Mesothelial cell of epicardium (in vitro differentiated cells): ENCODE measurements around the gene FAM24B. TPM values are rescaled to one million over a fixed set of nuclear protein-coding genes. Genes with fewer than 3 reads are reported as not detected.

Source experiments
- DNase-seq, 2 experiments: peaks; one replicate each; pipeline ENCODE4 v3.0.0; 2021; ENCODE audit warnings: low spot score in 2 of 2; ENCODE audit not compliant: unreplicated experiment in 2 of 2
- H3K27ac Mint-ChIP-seq: 2 replicates; pipeline ENCODE4 v1.8.0; 2021; ENCODE audit warnings: mixed read lengths
- H3K27me3 Mint-ChIP-seq: 2 replicates; pipeline ENCODE4 v1.8.0; 2021; ENCODE audit warnings: low read depth, mixed read lengths
- H3K36me3 Mint-ChIP-seq: 2 replicates; pipeline ENCODE4 v1.8.0; 2021; ENCODE audit warnings: mixed read lengths
- H3K4me1 Mint-ChIP-seq: 2 replicates; pipeline ENCODE4 v1.8.0; 2021; ENCODE audit warnings: mixed read lengths
- H3K4me3 Mint-ChIP-seq: 2 replicates; pipeline ENCODE4 v1.8.0; 2021; ENCODE audit warnings: mild to moderate bottlenecking, moderate library complexity, mixed read lengths
- H3K9me3 Mint-ChIP-seq: 2 replicates; pipeline ENCODE4 v1.8.0; 2021; ENCODE audit warnings: mixed read lengths
- CTCF ChIP-seq: fragments of 200-600 bp; sonication (generic); IDR thresholded peaks from one replicate; pipeline ENCODE4 v1.5.0; 2021; ENCODE audit warnings: antibody characterized with exemption; ENCODE audit not compliant: unreplicated experiment
- total RNA-seq: library from RNA; stranded (reverse); gene quantifications from 3 replicates; pipeline ENCODE4 v1.2.1, GENCODE V29; 2021

The FAM24B gene
- total RNA-seq, 1 donor from 2014 or later, result not detected

- H3K27me3 Mint-ChIP-seq, result peaks cover 25% of the 10 kb centered on the region
- H3K9me3 Mint-ChIP-seq, result peaks cover 6% of the 10 kb centered on the region
- H3K27ac Mint-ChIP-seq, result no peak overlapping the region
- no peak overlapping the region for H3K4me3 Mint-ChIP-seq
- no peaks in the 10 kb centered on the region for H3K36me3 Mint-ChIP-seq
- DNase-seq, result no peak
- no peaks in the 10 kb centered on the region for H3K4me1 Mint-ChIP-seq
- no peak for TF ChIP-seq CTCF
Measured at GRCh38 chr10:122839505-122839904, 39.9 kb downstream of the FAM24B start.

GRCh38 chr10:122838880-122839279 lies 40.5 kb downstream of the FAM24B start:
- peaks cover 25% of the 10 kb centered on the region for H3K27me3 Mint-ChIP-seq
- TF ChIP-seq CTCF, result no peak
- no peaks in the 10 kb centered on the region for H3K36me3 Mint-ChIP-seq
- H3K9me3 Mint-ChIP-seq, result peaks cover 6% of the 10 kb centered on the region
- no peaks in the 10 kb centered on the region for H3K4me1 Mint-ChIP-seq
- H3K27ac Mint-ChIP-seq, result no peak overlapping the region
- H3K4me3 Mint-ChIP-seq, result no peak overlapping the region
- no peak for DNase-seq

GRCh38 chr10:122835908-122836307 lies 43.5 kb downstream of the FAM24B start:
- no peaks in the 10 kb centered on the region for H3K36me3 Mint-ChIP-seq
- no peak for DNase-seq
- no peak overlapping the region for H3K4me3 Mint-ChIP-seq
- H3K4me1 Mint-ChIP-seq, result no peaks in the 10 kb centered on the region
- no peak overlapping the region for H3K27ac Mint-ChIP-seq
- no peaks in the 10 kb centered on the region for H3K9me3 Mint-ChIP-seq
- TF ChIP-seq CTCF, result no peak
- H3K27me3 Mint-ChIP-seq, result peaks cover 28% of the 10 kb centered on the region

GRCh38 chr10:122830965-122831353 lies 48.4 kb downstream of the FAM24B start:
- Mint-ChIP-seq H3K9me3 (no peaks in the 10 kb centered on the region), H3K27ac (no peak overlapping the region), H3K36me3 (no peaks in the 10 kb centered on the region), H3K4me1 (no peaks in the 10 kb centered on the region), H3K27me3 (peaks cover 35% of the 10 kb centered on the region), H3K4me3 (no peak overlapping the region)
- TF ChIP-seq CTCF, result no peak
- no peak for DNase-seq

- H3K4me1 Mint-ChIP-seq, result no peaks in the 10 kb centered on the region
- H3K4me3 Mint-ChIP-seq, result no peak overlapping the region
- H3K9me3 Mint-ChIP-seq, result no peaks in the 10 kb centered on the region
- peaks cover 36% of the 10 kb centered on the region for H3K27me3 Mint-ChIP-seq
- H3K27ac Mint-ChIP-seq, result no peak overlapping the region
- H3K36me3 Mint-ChIP-seq, result no peaks in the 10 kb centered on the region
- no peak for DNase-seq
- TF ChIP-seq CTCF, result no peak
Measured at GRCh38 chr10:122830273-122830964, 49.0 kb downstream of the FAM24B start.

GRCh38 chr10:122829454-122829853 lies 49.9 kb downstream of the FAM24B start:
- no peak overlapping the region for H3K27ac Mint-ChIP-seq
- H3K9me3 Mint-ChIP-seq, result no peaks in the 10 kb centered on the region
- no peaks in the 10 kb centered on the region for H3K4me1 Mint-ChIP-seq
- H3K27me3 Mint-ChIP-seq, result peaks cover 42% of the 10 kb centered on the region
- no peak for TF ChIP-seq CTCF
- no peak overlapping the region for H3K4me3 Mint-ChIP-seq
- no peaks in the 10 kb centered on the region for H3K36me3 Mint-ChIP-seq
- no peak for DNase-seq
